GM12878 (cell line): ENCODE measurements around the gene GSX1.

Experiments used
- BMI1 ChIP-seq: fragments of 450-650 bp; IDR thresholded peaks from 2 replicates; pipeline ENCODE4 v1.6.1; 2016; ENCODE audit warnings: mild to moderate bottlenecking, moderate library complexity, borderline replicate concordance
- ESRRA ChIP-seq: IDR thresholded peaks from 2 replicates; pipeline ENCODE4 v1.6.1; 2012; ENCODE audit warnings: mild to moderate bottlenecking, low read length, improper control_type of control experiment
- HDAC2 ChIP-seq: fragments of 200-600 bp; sonication (generic); IDR thresholded peaks from 2 replicates; pipeline ENCODE4 v1.6.1; 2017
- TF ChIP-seq, protein P1 (sequence below): IDR thresholded peaks from 2 replicates; pipeline ENCODE4 v1.6.1; 2012; ENCODE audit warnings: low read depth, low read length, improper control_type of control experiment
- TF ChIP-seq, protein P2 (sequence below): fragments of 450-650 bp; formaldehyde crosslinking; IDR thresholded peaks from 2 replicates; pipeline ENCODE4 v1.5.0; 2022; ENCODE audit warnings: mild to moderate bottlenecking, missing genetic modification characterization
- TF ChIP-seq, protein P3 (sequence below), 3 experiments: IDR thresholded peaks in 2 of 3; conservative IDR thresholded peaks in 1 of 3; 2 replicates each; pipeline ENCODE4 v1.5.1; 2011; ENCODE audit warnings: low read depth in 3 of 3, low read length in 3 of 3, mild to moderate bottlenecking in 3 of 3, control low read depth in 2 of 3, moderate library complexity in 2 of 3, inconsistent platforms in 1 of 3, mixed read lengths in 1 of 3; ENCODE audit not compliant: control insufficient read depth in 2 of 3, insufficient read depth in 1 of 3; ENCODE audit errors: extremely low read depth in 1 of 3

DNA sequence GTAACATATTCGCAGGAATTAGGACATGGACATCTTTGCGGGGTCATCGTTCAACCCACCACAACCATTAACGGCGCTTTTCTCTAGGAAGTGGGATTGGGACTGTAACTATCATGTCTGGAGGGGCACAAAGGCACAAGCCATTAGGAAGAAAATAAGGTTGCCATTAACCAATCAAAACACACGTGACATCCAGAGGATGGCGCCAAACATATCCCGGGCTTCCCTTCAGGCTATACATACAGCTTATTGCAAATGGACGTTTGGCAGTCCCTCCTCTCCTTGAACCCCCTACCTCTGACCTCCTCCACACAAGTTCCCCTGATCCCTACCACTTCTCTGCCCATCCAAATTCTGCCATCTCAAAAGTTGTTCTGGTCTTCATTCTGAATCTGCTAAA is 26.6 kb upstream of the GSX1 start:
- TF ChIP-seq HDAC2 (no peak), ESRRA (no peak), BMI1 (no peak)
- TF ChIP-seq, protein P1, sequence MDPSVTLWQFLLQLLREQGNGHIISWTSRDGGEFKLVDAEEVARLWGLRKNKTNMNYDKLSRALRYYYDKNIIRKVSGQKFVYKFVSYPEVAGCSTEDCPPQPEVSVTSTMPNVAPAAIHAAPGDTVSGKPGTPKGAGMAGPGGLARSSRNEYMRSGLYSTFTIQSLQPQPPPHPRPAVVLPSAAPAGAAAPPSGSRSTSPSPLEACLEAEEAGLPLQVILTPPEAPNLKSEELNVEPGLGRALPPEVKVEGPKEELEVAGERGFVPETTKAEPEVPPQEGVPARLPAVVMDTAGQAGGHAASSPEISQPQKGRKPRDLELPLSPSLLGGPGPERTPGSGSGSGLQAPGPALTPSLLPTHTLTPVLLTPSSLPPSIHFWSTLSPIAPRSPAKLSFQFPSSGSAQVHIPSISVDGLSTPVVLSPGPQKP, result no peak
- TF ChIP-seq, protein P2, sequence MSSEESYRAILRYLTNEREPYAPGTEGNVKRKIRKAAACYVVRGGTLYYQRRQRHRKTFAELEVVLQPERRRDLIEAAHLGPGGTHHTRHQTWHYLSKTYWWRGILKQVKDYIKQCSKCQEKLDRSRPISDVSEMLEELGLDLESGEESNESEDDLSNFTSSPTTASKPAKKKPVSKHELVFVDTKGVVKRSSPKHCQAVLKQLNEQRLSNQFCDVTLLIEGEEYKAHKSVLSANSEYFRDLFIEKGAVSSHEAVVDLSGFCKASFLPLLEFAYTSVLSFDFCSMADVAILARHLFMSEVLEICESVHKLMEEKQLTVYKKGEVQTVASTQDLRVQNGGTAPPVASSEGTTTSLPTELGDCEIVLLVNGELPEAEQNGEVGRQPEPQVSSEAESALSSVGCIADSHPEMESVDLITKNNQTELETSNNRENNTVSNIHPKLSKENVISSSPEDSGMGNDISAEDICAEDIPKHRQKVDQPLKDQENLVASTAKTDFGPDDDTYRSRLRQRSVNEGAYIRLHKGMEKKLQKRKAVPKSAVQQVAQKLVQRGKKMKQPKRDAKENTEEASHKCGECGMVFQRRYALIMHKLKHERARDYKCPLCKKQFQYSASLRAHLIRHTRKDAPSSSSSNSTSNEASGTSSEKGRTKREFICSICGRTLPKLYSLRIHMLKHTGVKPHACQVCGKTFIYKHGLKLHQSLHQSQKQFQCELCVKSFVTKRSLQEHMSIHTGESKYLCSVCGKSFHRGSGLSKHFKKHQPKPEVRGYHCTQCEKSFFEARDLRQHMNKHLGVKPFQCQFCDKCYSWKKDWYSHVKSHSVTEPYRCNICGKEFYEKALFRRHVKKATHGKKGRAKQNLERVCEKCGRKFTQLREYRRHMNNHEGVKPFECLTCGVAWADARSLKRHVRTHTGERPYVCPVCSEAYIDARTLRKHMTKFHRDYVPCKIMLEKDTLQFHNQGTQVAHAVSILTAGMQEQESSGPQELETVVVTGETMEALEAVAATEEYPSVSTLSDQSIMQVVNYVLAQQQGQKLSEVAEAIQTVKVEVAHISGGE, result no peak
- TF ChIP-seq, protein P3, sequence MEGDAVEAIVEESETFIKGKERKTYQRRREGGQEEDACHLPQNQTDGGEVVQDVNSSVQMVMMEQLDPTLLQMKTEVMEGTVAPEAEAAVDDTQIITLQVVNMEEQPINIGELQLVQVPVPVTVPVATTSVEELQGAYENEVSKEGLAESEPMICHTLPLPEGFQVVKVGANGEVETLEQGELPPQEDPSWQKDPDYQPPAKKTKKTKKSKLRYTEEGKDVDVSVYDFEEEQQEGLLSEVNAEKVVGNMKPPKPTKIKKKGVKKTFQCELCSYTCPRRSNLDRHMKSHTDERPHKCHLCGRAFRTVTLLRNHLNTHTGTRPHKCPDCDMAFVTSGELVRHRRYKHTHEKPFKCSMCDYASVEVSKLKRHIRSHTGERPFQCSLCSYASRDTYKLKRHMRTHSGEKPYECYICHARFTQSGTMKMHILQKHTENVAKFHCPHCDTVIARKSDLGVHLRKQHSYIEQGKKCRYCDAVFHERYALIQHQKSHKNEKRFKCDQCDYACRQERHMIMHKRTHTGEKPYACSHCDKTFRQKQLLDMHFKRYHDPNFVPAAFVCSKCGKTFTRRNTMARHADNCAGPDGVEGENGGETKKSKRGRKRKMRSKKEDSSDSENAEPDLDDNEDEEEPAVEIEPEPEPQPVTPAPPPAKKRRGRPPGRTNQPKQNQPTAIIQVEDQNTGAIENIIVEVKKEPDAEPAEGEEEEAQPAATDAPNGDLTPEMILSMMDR (IDR thresholded peaks at IDR 0.05 in 2 of 3, conservative IDR thresholded peaks at IDR 0.05 in 1 of 3; ENCODE audit: control insufficient read depth in 2 of 3, extremely low read depth in 1 of 3, insufficient read depth in 1 of 3, low read depth in 3 of 3, low read length in 3 of 3), result no peak
